Hematopoietic multipotent progenitor cell treated with erythropoietin and hydrocortisone succinate and interleukin-3 and kit ligand, for 4 days (in vitro differentiated cells): ENCODE measurements around the gene EEA1.
"Not testable (repeated sequence)": the region's sequence is repeated elsewhere in the genome, so short reads cannot be mapped to it uniquely, and the experiment has no call there.

Experiments used
- DNase-seq: peaks from one replicate; pipeline ENCODE4 v3.0.0-alpha.2; 2015

EEA1 gene

GRCh38 chr12:92794814-92795213 lies 134.3 kb downstream of the EEA1 start:
- no peak for DNase-seq

GRCh38 chr12:92794356-92794755 lies 134.7 kb downstream of the EEA1 start:
- not testable (repeated sequence) for DNase-seq

- no peak for DNase-seq
These were observed 143.1 kb downstream of the EEA1 start for GRCh38 chr12:92786045-92786444.

GRCh38 chr12:92785563-92785950 lies 143.5 kb downstream of the EEA1 start:
- DNase-seq: no peak

GRCh38 chr12:92784797-92785562 lies 144.1 kb downstream of the EEA1 start:
- DNase-seq: peak; percentile 89

- DNase-seq: no peak
These were observed 144.7 kb downstream of the EEA1 start for GRCh38 chr12:92784356-92784755.

- DNase-seq: no peak
These were observed 149.2 kb downstream of the EEA1 start for GRCh38 chr12:92779902-92780301.

- DNase-seq: no peak
These were observed 150.6 kb downstream of the EEA1 start for GRCh38 chr12:92778525-92778924.

- no peak for DNase-seq
These were observed 153.7 kb downstream of the EEA1 start for GRCh38 chr12:92775416-92775815.

- DNase-seq: peak; percentile 18
These were observed 158.1 kb downstream of the EEA1 start for GRCh38 chr12:92771001-92771400.

- DNase-seq: peak; percentile 31
These were observed 159.8 kb downstream of the EEA1 start for GRCh38 chr12:92769124-92769901.

- DNase-seq: no peak
These were observed 163.2 kb downstream of the EEA1 start for GRCh38 chr12:92765871-92766270.

GRCh38 chr12:92764831-92765230 lies 164.3 kb downstream of the EEA1 start:
- DNase-seq: no peak

GRCh38 chr12:92762773-92763172 lies 166.3 kb downstream of the EEA1 start:
- DNase-seq: no peak

- DNase-seq: no peak
These were observed 169.3 kb downstream of the EEA1 start for GRCh38 chr12:92759634-92760268.

GRCh38 chr12:92757597-92758121 lies 171.4 kb downstream of the EEA1 start:
- DNase-seq: no peak

- DNase-seq: no peak
These were observed 172.0 kb downstream of the EEA1 start for GRCh38 chr12:92756898-92757596.

GRCh38 chr12:92753976-92754885 lies 174.9 kb downstream of the EEA1 start:
- no peak for DNase-seq

- DNase-seq: not testable (repeated sequence)
These were observed 179.4 kb downstream of the EEA1 start for GRCh38 chr12:92749691-92750090.

GRCh38 chr12:92747151-92747550 lies 181.9 kb downstream of the EEA1 start:
- no peak for DNase-seq

GRCh38 chr12:92745856-92746550 lies 183.1 kb downstream of the EEA1 start:
- DNase-seq: no peak
